Measurements from ENCODE around the gene FHIT. TPM values are rescaled to one million over a fixed set of nuclear protein-coding genes. Genes with fewer than 3 reads are reported as not detected.

The FHIT gene
- total RNA-seq, 1 donor, result 2.2 TPM

- no peak overlapping the region for H3K4me3 ChIP-seq (ENCODE audit: low read depth, low read length)
- DNase-seq (ENCODE audit: low read depth), result no peak
- TF ChIP-seq CTCF (IDR thresholded peaks at IDR 0.05; ENCODE audit: insufficient read depth, low read depth, low read length), result no peak
Measured at GRCh38 chr3:60149501-60149900, 1101.8 kb downstream of the FHIT start.

- no peak for DNase-seq (ENCODE audit: low read depth)
- no peak for TF ChIP-seq CTCF (IDR thresholded peaks at IDR 0.05; ENCODE audit: insufficient read depth, low read depth, low read length)
- H3K4me3 ChIP-seq (ENCODE audit: low read depth, low read length), result no peak overlapping the region
Measured at GRCh38 chr3:60147249-60147950, 1103.9 kb downstream of the FHIT start.

- TF ChIP-seq CTCF (IDR thresholded peaks at IDR 0.05; ENCODE audit: insufficient read depth, low read depth, low read length), result no peak
- no peak for DNase-seq (ENCODE audit: low read depth)
- no peak overlapping the region for H3K4me3 ChIP-seq (ENCODE audit: low read depth, low read length)
Measured at GRCh38 chr3:60146121-60146520, 1105.1 kb downstream of the FHIT start.

- no peak overlapping the region for H3K4me3 ChIP-seq (ENCODE audit: low read depth, low read length)
- no peak for TF ChIP-seq CTCF (IDR thresholded peaks at IDR 0.05; ENCODE audit: insufficient read depth, low read depth, low read length)
- DNase-seq (ENCODE audit: low read depth), result no peak
Measured at GRCh38 chr3:60144071-60144470, 1107.2 kb downstream of the FHIT start.

- H3K4me3 ChIP-seq (ENCODE audit: low read depth, low read length), result no peak overlapping the region
- TF ChIP-seq CTCF (IDR thresholded peaks at IDR 0.05; ENCODE audit: insufficient read depth, low read depth, low read length), result no peak
- no peak for DNase-seq (ENCODE audit: low read depth)
Measured at GRCh38 chr3:60142009-60142408, 1109.2 kb downstream of the FHIT start.

GRCh38 chr3:60140160-60140559 is 1111.1 kb downstream of the FHIT start:
- no peak overlapping the region for H3K4me3 ChIP-seq (ENCODE audit: low read depth, low read length)
- DNase-seq (ENCODE audit: low read depth), result no peak
- TF ChIP-seq CTCF (IDR thresholded peaks at IDR 0.05; ENCODE audit: insufficient read depth, low read depth, low read length), result no peak

GRCh38 chr3:60136601-60137000 is 1114.7 kb downstream of the FHIT start:
- H3K4me3 ChIP-seq (ENCODE audit: low read depth, low read length), result no peak overlapping the region
- TF ChIP-seq CTCF (IDR thresholded peaks at IDR 0.05; ENCODE audit: insufficient read depth, low read depth, low read length), result no peak
- no peak for DNase-seq (ENCODE audit: low read depth)

All from fibroblast of villous mesenchyme (primary cell).